Measurements from ENCODE around the gene ENTPD5.

Gene ENTPD5

GRCh38 chr14:73961192-73961591 lies 57.9 kb downstream of the ENTPD5 start:
- in situ Hi-C loops (cut with HindIII; ENCODE audit: low pct_ligation_motif_present, low sequenced_read_pairs): no loop called here
- H3K36me3 ChIP-seq (replicated peaks): peaks cover 46% of the 10 kb centered on the region
- no peak overlapping the region for H3K27ac ChIP-seq
- no peak overlapping the region for H3K4me3 ChIP-seq (ENCODE audit: low read depth, low read length)
- H3K27me3 ChIP-seq (replicated peaks): no peaks in the 10 kb centered on the region
- no peak for DNase-seq
- TF ChIP-seq CTCF (IDR thresholded peaks at IDR 0.05; ENCODE audit: low read depth, low read length, missing control alignments): no peak

GRCh38 chr14:73958591-73958990 lies 60.5 kb downstream of the ENTPD5 start:
- Histone ChIP-seq H3K27ac (no peak overlapping the region), H3K27me3 (replicated peaks) (no peaks in the 10 kb centered on the region), H3K36me3 (replicated peaks) (peaks cover 54% of the 10 kb centered on the region), H3K4me3 (ENCODE audit: low read depth, low read length) (no peak overlapping the region)
- in situ Hi-C loops (cut with HindIII; ENCODE audit: low pct_ligation_motif_present, low sequenced_read_pairs): no loop called here
- TF ChIP-seq CTCF (IDR thresholded peaks at IDR 0.05; ENCODE audit: low read depth, low read length, missing control alignments): peak; percentile 7
- no peak for DNase-seq

- no peak for TF ChIP-seq CTCF (IDR thresholded peaks at IDR 0.05; ENCODE audit: low read depth, low read length, missing control alignments)
- Histone ChIP-seq H3K4me3 (ENCODE audit: low read depth, low read length) (no peak overlapping the region), H3K27ac (no peak overlapping the region), H3K36me3 (replicated peaks) (peaks cover 38% of the 10 kb centered on the region), H3K27me3 (replicated peaks) (no peaks in the 10 kb centered on the region)
- in situ Hi-C loops (cut with HindIII; ENCODE audit: low pct_ligation_motif_present, low sequenced_read_pairs): no loop called here
- no peak for DNase-seq
Measured at GRCh38 chr14:73955674-73956073, 63.4 kb downstream of the ENTPD5 start.

GRCh38 chr14:73953731-73954130 lies 65.4 kb downstream of the ENTPD5 start:
- H3K36me3 ChIP-seq (replicated peaks): peaks cover 21% of the 10 kb centered on the region
- in situ Hi-C loops (cut with HindIII; ENCODE audit: low pct_ligation_motif_present, low sequenced_read_pairs): no loop called here
- no peak overlapping the region for H3K4me3 ChIP-seq (ENCODE audit: low read depth, low read length)
- DNase-seq: no peak
- no peak overlapping the region for H3K27ac ChIP-seq
- H3K27me3 ChIP-seq (replicated peaks): no peaks in the 10 kb centered on the region
- TF ChIP-seq CTCF (IDR thresholded peaks at IDR 0.05; ENCODE audit: low read depth, low read length, missing control alignments): no peak

GRCh38 chr14:73949752-73950734 lies 69.0 kb downstream of the ENTPD5 start, which contains the start of the genes COQ6 and FAM161B:
Gene COQ6, plus strand, starts transcription at chr14:73950302. Its CDS starts 31 bp downstream, at chr14:73950333.
Gene FAM161B, minus strand, starts transcription at chr14:73950094. Its CDS starts 68 bp downstream, at chr14:73950026.
- H3K27me3 ChIP-seq (replicated peaks): no peaks in the 10 kb centered on the region
- in situ Hi-C loops (cut with HindIII; ENCODE audit: low pct_ligation_motif_present, low sequenced_read_pairs): no loop called here
- H3K4me3 ChIP-seq (ENCODE audit: low read depth, low read length): peak within 1 kb of the TSS; percentile 98
- peak within 1 kb of the TSS; percentile 94 for H3K27ac ChIP-seq
- H3K36me3 ChIP-seq (replicated peaks): peaks cover 7% of the 10 kb centered on the region
- DNase-seq: peak; percentile 96
- peak; percentile 30 for TF ChIP-seq CTCF (IDR thresholded peaks at IDR 0.05; ENCODE audit: low read depth, low read length, missing control alignments)
